Loucy (cell line): ENCODE data around the gene UBE3D.

Experiments used
- EZH2phosphoT487 ChIP-seq: fragments of 200-600 bp; IDR thresholded peaks from 2 replicates; pipeline ENCODE4 v1.6.1; 2018; ENCODE audit warnings: antibody characterized with exemption, mild to moderate bottlenecking, moderate library complexity, borderline replicate concordance
- TF ChIP-seq, protein P1 (sequence below): fragments of 200-600 bp; sonication (generic); conservative IDR thresholded peaks from 2 replicates; pipeline ENCODE4 v1.5.1; 2014; ENCODE audit warnings: mild to moderate bottlenecking, antibody characterized with exemption, low read length

GRCh38 chr6:82910820-82911219 lies 154.8 kb downstream of the UBE3D start:
- TF ChIP-seq, protein P1, sequence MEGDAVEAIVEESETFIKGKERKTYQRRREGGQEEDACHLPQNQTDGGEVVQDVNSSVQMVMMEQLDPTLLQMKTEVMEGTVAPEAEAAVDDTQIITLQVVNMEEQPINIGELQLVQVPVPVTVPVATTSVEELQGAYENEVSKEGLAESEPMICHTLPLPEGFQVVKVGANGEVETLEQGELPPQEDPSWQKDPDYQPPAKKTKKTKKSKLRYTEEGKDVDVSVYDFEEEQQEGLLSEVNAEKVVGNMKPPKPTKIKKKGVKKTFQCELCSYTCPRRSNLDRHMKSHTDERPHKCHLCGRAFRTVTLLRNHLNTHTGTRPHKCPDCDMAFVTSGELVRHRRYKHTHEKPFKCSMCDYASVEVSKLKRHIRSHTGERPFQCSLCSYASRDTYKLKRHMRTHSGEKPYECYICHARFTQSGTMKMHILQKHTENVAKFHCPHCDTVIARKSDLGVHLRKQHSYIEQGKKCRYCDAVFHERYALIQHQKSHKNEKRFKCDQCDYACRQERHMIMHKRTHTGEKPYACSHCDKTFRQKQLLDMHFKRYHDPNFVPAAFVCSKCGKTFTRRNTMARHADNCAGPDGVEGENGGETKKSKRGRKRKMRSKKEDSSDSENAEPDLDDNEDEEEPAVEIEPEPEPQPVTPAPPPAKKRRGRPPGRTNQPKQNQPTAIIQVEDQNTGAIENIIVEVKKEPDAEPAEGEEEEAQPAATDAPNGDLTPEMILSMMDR, result no peak
- no peak for TF ChIP-seq EZH2phosphoT487
